Hindlimb muscle (tissue), 1 donor: ENCODE results near the gene ADGRG4. TPM values are rescaled to one million over a fixed set of nuclear protein-coding genes. Genes with fewer than 3 reads are reported as not detected.

Experiments
- DNase-seq: peaks from one replicate; pipeline ENCODE4 v3.0.0-alpha.2; 2013
- polyA plus RNA-seq: library from polyadenylated mRNA; unstranded; fragments of 120-200 nt; gene quantifications from one replicate; pipeline ENCODE4 v1.2.1, GENCODE V29; 2013; ENCODE audit not compliant: insufficient read length

Gene ADGRG4
- polyA plus RNA-seq, 1 donor: not detected

DNA sequence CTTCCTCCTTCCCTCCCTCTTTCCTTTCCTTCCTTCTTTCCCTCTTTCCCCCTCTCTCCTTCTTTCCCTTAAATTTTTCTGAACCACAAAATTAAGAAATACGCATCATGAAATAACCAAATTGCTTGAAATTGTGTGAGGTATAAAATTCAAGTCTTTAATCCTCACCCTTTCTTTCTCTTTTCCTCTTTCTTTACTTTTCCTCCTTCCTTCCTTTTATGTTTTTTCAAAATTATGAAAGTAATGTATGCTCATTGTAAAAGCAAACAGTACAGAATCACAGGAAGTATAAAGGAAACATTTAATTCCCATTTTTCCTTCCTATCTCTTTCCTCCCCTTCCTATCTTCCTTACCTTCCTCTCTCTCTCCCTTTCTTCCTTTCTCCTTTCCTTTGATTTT, 5.4 kb downstream of the ADGRG4 start:
- no peak for DNase-seq

DNA sequence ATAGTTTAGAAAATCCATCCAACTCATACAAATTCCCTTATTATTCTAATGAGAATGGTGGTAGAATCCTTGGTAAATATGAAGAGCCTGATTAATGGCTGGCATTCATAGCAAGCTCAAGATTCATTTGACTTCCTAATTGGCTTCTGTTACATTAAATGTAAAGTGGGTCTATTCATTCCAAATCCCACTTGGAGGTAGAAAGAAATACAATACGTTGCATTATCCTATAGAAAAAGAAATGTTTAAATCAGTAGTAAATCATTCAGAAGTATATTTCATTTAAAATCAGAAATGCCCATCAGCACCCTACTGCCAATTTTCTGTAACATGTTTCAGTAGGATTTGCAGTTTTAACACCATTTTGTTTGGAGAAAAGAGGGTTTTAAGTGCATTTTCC, 6.7 kb downstream of the ADGRG4 start:
- no peak for DNase-seq

DNA sequence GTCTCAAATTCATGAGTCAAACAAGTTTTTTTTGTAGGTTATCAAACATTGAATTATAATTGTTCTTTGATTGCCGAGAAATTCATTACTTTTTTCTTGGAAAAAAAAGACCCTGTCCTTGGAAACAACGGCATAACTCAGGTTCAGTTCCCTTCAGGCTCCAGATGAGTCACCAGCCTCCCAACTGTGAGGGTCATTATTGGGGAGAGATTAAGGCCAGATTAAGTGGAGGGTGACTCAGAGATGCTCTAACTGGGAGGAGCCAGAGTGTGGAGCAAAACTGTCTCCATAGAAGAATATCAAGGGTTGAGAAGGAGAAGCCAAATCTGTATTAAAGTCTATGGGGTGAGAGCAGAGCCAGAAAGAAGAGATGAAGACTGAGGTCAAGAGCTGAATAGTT, 9.6 kb downstream of the ADGRG4 start:
- no peak for DNase-seq

DNA sequence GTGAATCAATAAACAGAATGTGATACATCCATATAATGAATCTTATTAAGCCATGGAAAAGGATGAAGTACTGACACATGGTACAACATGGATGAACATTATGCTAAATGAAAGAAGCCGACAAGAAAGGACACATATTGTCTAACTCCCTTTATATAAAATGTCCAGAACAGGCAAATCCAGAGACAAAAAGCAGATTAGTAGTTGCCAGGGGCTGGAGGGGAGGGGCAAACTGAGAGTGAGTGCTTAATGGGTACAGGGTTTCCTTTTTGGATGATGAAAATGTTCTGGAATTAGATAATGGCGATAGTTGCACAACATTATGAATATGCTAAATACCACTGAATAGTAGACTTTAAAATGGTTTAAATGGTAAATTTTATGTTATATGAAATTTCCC, 17.4 kb downstream of the ADGRG4 start:
- no peak for DNase-seq

DNA sequence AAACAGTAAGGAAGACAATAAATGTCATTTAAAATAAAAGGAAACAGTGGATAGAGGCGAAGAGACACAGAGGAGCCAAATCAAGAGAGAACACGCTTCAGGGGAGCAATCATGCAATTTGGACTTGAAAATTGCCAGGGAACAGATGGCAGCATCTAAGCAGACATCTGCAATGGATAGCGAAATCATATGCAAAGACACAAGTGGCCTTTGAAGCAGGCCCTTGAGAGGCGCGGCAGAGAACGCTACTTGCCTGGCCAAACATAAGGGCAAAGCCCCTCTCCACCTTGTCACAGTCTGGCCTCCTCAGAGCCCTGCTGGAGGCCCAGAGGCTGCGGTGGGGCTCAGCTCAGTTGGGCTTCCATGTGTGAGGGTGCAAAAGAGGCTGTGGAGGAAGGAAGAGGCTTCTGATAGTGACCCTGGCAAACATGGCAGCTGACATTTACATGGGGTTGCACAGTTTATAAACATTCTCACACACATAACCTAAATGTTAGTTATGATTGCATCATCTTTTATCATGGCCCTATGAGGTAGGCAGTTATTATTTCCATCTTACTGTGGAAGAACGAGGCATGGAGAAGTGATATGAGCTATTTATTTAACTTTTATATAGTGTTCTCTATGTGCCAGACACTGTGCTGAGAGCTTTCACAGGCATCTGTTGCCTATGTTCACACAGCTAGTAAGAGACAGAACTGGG, 18.3 kb downstream of the ADGRG4 start:
- no peak for DNase-seq

DNA sequence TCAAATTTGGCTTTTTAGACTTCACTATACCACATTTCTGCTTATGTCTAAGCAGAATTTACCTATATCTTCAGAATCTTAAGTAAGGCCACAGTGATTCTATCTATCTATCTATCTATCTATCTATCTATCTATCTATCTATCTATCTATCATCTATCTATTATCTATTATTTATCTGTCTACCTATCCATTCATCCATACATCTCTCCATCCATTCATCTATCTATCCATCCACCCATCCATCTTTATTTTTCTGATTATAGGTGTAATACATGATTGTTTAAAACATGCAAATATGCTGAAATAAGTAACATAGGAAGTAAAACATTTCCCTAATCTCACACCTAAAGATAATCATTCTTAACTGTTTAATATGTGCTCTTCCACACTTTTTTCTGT, 18.8 kb downstream of the ADGRG4 start:
- no peak for DNase-seq

DNA sequence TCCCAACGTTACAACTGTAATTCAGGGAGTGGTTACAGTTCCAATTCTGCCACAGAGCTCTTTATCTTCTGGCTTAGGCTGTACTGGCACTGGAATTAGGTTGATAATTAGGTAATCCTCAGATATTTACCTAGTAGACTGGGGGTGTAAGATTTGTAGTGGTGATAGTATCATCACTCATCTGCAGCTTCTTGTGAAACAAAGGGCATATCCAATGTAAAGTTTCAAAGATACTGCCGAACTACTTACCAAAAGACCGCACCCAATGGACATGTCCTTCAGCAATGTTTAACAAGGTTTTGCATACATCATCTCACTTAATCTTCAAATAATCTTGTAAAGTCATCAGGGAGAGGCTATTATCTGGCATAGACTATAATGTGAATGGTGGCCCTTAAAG, 20.8 kb downstream of the ADGRG4 start:
- DNase-seq: no peak

DNA sequence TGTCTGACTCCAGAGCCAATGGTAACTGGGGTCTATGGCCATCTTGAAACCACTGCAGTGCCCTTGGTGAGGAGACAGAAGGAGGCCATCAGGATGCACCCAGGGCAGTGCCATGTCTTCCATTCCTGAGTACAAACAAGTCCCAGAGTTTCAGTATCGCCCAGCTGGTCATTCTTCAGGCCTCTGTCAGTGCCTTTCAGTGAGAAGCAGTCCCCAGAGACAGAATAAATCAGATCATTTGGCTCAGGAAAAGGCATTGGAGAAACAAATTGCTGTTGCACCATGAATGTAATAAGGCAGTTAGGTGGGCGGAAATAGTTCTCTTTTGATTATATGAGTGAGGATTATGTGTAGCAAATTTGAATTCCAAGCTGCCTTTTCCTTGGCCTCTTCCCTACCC, 21.3 kb downstream of the ADGRG4 start:
- no peak for DNase-seq

DNA sequence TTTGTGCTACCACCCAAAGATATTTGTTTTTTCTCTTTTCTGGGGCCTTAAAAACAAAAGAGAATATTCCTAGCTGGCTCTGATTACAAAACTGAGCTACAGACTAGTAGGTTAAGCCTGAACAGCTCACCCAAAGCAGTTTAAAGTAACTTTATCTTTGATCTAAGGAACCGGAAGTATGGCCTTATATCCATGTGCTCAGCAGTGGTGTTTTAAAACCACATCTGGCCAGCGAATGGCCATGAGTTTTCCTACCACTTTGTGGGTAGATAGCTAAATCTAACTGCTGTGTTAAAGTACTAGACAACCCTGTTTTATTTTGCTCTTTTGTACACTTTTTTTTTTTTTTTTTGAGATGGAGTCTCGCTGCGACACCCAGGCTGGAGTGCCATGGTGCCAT, 24.6 kb downstream of the ADGRG4 start:
- no peak for DNase-seq

DNA sequence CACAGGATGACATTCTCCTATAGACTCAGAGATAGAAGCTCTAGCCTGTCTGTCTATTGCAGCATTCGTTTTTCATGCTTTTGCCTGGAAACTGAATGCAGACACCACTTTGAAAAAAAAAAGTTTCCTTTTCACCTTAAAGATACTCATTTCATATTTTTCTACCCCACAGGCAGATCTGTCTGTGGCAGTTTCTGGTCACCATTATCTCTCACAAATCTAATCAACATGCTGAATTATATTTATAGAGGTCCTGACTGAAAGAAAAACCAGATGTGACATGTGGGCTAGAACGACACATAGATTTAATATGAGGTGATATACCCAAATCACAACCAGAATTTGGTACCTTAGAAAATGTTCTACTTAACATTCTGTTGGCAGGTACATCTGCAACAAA, 28.2 kb downstream of the ADGRG4 start:
- no peak for DNase-seq

DNA sequence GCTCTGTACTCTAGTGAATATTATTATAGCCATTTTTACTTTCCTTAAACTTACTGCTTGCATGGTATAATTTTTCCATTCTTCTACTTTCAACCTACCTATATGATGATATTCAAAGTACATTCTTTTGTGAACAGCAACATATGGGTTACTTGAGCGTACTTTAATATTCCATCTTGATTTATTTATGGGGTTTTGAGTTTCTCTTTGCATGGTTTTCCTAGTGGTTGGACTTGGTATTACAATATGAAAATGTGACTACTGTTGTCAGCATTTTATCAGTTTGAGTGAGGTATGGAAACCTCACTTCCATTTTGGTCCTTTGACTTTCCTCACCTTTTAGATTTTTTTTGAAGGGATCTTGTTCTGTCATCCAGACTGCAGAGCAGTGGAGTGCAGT, 35.9 kb downstream of the ADGRG4 start:
- no peak for DNase-seq

DNA sequence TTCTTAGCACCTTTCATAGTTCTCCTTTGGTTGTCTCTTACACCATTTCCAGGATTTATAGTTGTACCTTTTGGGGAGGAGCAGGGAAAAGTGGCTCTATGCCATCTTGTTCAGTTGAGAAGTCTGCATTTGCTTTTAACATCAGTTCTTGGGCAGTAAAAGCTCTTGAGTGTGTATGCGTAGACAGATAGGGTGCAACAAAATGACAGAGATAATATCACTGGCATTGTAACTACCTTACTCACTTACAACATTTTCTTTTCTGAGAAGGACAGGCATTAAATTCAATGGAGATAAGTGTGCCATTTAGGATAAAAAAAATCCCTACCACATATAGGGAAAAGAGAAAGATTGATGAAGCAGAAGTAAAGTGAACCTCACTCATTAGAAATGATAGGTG, 38.9 kb downstream of the ADGRG4 start:
- no peak for DNase-seq

DNA sequence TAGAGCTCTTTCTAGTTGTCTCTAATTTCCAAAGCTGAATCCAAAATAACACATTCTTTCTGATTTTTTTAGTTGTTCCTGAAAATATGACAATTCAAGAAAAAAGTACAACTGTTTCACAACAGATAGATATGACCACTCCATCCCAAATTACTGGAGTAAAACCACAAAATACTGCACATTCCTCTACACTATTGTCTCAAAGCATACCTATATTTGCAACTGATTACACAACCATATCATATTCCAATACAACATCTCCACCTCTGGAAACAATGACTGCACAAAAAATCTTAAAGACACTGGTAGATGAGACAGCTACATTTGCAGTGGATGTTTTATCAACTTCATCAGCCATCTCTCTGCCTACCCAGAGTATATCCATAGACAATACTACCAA, 43.6 kb downstream of the ADGRG4 start:
- DNase-seq: no peak

DNA sequence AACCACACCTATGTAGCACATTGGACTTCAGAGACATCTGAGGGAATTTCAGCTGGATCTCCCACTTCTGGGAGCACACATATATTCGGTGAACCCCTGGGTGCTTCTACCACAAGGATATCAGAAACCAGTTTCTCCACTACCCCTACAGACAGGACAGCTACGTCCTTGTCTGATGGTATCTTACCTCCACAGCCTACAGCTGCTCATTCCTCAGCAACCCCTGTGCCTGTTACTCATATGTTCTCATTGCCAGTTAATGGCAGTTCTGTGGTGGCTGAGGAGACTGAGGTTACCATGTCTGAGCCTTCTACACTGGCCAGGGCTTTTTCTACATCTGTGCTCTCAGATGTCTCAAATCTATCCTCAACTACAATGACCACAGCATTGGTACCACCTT, 45.7 kb downstream of the ADGRG4 start:
- DNase-seq: no peak

DNA sequence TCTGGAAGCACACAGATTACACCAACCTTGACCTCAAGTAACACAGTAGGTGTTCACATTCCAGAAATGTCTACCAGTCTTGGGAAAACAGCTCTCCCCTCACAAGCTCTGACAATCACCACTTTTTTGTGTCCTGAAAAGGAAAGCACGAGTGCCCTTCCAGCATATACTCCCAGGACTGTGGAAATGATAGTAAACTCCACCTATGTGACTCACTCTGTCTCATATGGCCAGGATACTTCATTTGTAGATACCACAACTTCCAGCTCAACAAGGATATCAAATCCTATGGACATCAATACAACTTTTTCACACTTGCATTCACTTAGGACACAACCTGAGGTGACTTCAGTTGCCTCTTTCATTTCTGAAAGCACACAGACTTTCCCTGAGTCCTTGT, 46.9 kb downstream of the ADGRG4 start:
- DNase-seq: no peak

DNA sequence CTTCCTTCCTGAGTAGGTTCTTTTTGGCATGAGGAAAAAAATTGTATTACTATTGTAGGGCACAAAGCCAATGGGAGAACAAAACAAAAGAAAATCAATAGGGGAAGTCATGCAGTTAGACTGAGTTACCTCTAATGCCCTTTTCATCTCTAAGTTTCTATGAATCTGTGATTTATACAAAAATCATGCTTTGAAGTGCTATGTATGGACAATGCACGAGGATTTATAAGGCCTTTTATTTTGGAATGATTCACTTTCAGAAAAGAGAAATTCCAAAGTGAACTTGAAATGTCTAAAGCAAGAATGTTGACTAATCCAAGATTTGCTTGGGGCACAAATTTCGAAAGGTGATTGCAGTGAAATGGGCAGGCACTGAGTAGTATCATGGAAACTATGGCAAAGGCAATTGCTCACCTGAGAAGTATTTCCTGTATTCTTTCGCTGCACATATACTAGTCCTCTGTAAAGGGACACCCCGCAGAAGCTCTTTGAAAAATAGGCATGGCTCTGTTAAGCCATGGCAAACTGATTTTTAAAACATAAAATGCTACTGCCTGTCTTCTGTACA, 52.8 kb downstream of the ADGRG4 start:
- DNase-seq: no peak

DNA sequence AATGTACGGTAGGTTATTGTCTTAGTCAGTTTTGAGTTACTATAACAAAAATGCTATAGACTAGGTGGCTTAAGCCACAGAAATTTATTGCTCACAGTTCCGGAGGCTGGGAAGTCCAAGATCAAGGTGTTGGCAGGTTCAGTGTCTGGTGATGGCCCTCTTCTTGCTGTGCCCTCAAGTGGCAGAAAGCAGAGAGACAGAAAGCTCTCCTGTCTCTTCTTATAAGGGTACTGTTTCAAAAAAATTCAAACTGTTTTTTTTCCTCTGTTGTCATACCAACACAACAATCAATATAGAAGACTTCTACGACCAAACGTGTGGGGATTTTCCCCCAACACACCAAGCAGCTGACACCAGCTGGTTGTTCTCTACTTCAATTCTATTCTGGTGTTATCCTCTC, 53.4 kb downstream of the ADGRG4 start:
- no peak for DNase-seq

DNA sequence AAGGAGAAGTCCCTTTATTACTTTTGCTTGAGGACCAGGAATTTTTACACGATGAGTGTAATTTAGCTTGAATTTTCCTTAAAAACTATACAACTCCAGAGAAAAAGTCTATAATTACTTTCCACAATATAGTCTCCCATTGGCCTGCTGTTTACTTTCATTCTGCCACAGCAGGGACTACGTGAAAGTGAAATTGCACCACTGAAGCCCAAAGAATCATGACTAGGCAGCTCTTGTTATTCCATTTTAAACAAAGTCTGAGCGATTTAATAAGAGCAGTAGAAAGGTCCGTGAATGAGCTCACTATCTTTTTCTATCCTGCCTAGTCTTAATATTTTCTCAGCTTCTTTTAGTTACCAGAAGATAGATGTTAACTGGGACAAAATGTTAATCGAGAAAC, 68.6 kb downstream of the ADGRG4 start:
- DNase-seq: no peak

DNA sequence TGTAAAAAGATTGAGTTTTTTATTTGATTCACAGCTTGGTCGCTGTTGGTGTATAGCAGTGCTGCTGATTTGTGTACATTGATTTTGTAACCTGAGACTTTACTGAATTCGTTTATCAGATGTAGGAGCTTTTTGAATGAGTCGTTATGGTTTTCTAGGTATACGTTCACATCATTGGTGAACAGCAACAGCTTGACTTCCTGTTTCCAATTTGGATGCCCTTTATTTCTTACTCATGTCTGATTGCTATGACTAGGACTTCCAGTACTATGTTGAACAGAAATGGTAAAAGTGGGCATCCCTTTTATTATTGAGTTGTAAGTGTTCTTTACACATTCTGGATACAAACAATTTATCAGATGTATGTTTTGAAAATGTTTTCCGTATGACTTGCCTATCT, 76.0 kb downstream of the ADGRG4 start:
- DNase-seq: no peak

DNA sequence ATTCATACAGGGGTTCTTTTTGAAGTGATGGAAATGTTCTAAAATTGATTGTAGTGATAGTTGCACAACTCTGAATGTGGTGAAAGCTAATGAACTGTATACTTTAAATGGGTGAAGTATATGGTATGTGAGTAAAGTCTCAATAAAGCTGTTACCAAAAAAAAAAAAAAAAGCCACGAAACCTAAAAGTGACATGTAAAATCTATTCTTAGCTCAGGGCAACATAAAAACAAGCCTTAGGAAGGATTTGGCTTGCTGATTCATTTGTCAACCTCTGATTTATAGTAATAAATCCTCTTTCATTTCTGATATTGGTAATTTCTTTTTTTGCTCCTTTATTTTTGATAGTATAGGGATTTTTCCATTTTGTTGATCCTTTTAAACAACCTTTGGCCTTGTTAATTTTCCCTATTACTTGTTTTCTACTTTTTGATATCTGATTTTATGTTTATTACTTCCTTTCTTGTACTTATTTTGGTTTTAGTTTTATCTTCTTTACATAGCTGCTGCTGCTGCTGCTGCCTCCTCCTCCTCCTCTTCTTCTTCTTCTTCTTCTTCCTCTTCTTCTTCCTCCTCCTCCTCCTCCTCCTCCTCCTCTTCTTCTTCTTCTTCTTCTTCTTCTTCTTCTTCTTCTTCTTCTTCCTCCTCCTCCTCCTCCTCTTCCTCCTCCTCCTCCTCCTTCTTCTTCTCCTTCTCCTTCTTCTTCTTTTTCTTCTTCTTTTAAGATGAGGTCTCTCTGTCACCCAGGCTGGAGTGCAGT, 79.4 kb downstream of the ADGRG4 start:
- no peak for DNase-seq

DNA sequence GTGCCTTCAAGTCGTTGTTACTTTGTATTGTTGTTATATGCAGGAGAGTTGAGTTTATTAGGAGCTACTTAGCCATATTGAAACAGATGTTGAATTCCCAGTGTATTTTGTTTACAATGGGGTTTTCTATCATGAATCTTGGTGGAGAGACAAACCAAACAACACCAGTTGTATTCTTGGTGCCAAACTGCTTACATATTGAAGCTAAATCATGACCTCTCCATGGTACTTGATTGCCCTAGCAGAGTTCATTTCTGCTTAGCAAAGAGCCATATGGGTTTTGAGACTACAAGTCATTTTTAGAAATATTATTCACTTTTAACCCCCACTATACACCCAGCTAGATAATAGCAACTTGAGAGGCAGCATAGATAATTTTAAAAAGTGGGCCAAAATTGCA, 85.4 kb downstream of the ADGRG4 start:
- no peak for DNase-seq

DNA sequence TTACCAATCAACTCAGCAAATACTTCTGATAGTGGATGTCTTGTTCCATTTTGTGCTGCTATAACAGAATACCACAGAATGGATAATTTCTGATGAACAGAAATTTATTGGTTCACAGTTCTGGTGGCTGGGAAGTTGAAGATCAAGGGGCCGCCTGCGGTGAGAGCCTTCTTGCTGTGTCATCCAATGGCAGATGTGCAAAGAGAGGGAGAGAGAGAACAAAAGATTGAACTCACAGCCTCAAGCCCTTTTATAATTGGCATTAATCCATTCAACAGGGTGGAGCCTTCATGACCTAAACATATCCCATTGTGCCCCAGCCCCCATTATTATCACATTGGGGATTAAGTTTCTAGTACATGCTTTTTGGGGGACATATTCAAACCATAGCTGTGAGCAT, 86.1 kb downstream of the ADGRG4 start:
- no peak for DNase-seq

DNA sequence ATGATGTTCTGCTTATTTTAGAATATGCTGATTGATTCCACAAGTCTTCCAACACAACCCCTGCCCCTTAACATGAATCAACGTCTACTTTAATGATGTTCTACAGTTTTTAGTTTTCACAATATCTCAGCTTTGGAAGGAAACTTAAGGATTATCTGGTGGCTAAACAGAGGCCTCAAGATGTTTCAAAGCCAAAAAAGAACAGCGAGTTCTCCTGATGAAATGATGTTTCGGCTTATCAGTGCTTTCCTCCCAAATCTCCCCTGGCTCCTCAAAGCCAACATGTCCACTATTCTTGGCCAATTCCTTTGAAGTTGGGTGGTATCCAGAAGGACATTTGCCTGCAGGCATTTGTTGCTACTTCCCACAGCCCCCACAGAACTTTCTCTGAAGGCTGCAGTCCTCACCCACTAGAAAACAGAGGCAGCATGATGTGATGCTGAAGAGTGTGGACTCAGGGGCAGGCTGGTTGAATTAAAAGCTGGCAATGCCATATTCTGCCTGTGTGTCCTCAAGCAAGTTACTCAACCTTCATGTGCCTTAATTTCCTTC, 87.3 kb downstream of the ADGRG4 start:
- DNase-seq: no peak

DNA sequence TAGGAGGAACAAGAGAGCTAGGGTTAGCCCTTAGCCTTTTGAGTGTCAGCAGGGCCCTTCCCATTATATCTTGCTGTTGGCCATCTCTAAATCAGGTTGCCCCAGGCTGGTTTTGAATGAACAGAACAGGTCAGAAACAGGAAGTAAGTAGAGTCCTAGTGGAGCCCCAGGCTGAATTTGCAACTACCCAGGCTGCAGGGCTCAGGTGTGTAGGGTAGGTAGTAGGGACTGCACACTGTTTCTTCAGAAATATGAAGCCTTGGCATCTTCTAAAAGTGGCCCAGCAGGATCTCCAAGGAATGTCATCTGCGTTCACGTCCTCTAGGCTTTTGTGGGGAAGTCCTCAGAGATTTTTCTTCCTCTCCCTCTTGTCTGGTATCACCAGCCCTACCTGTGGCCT, 90.2 kb downstream of the ADGRG4 start:
- DNase-seq: no peak
